ENCODE measurements around the gene FAM193A. TPM values are rescaled to one million over a fixed set of nuclear protein-coding genes. Genes with fewer than 3 reads are reported as not detected.
A peak's percentile ranks its signal among the peaks of the same experiment; 100 is the strongest.
"Not testable (repeated sequence)": the region's sequence is repeated elsewhere in the genome, so short reads cannot be mapped to it uniquely, and the experiment has no call there.

Gene FAM193A
- total RNA-seq, 2 experiments from 2014 or later, result 37.0 to 37.7 TPM

GRCh38 chr4:2762486-2763370 is 226.3 kb downstream of the FAM193A start:
- H3K4me3 Mint-ChIP-seq; H3K9me3 Mint-ChIP-seq; ATAC-seq (ENCODE audit: low read depth); H3K27me3 Mint-ChIP-seq; H3K36me3 Mint-ChIP-seq; DNase-seq: not testable (repeated sequence)
- POLR2A ChIA-PET, result interaction anchor here (1.0 to 1.9 kb wide), 7 partner anchors 8 to 173 kb away, joined by 3 to 11 read pairs (median 5); partner anchors contain the start of gene ADD1
- Mint-ChIP-seq H3K27ac (peak overlapping the region; percentile 21), H3K4me1 (peaks cover 22% of the 10 kb centered on the region)

GRCh38 chr4:2763511-2763967 is 227.1 kb downstream of the FAM193A start:
- Mint-ChIP-seq H3K27me3 (no peaks in the 10 kb centered on the region), H3K4me1 (peaks cover 22% of the 10 kb centered on the region), H3K4me3 (peak overlapping the region; percentile 67), H3K27ac (peak overlapping the region; percentile 21), H3K9me3 (no peaks in the 10 kb centered on the region), H3K36me3 (no peaks in the 10 kb centered on the region)
- POLR2A ChIA-PET, result interaction anchor here (0.6 to 1.9 kb wide), 7 partner anchors 9 to 190 kb away, joined by 3 to 11 read pairs (median 4); partner anchors contain the start of gene ADD1
- ATAC-seq (ENCODE audit: low read depth) (no peak), DNase-seq (no peak)

GRCh38 chr4:2765832-2766526 is 229.5 kb downstream of the FAM193A start:
- no peak overlapping the region for H3K27ac Mint-ChIP-seq
- H3K4me3 Mint-ChIP-seq, result no peak overlapping the region

GRCh38 chr4:2767046-2767704 is 230.7 kb downstream of the FAM193A start:
- Mint-ChIP-seq H3K4me3 (peak overlapping the region; percentile 6), H3K36me3 (no peaks in the 10 kb centered on the region), H3K9me3 (no peaks in the 10 kb centered on the region), H3K27me3 (no peaks in the 10 kb centered on the region), H3K4me1 (peaks cover 37% of the 10 kb centered on the region), H3K27ac (no peak overlapping the region)
- no peak for DNase-seq
- POLR2A ChIA-PET, result interaction anchor here (0.6 to 1.5 kb wide), 4 partner anchors 11 to 196 kb away, joined by 3 to 5 read pairs (median 4); partner anchors contain the start of genes GRK4, NOP14 and TNIP2
- no peak for ATAC-seq (ENCODE audit: low read depth)

More at GRCh38 chr4:2765832-2766526, 229.5 kb downstream of the FAM193A start:
- no peaks in the 10 kb centered on the region for H3K9me3 Mint-ChIP-seq
- DNase-seq (no peak), ATAC-seq (ENCODE audit: low read depth) (no peak)
- no peaks in the 10 kb centered on the region for H3K27me3 Mint-ChIP-seq
- POLR2A ChIA-PET, result no interaction called here
- peaks cover 33% of the 10 kb centered on the region for H3K4me1 Mint-ChIP-seq
- no peaks in the 10 kb centered on the region for H3K36me3 Mint-ChIP-seq

- peaks cover 35% of the 10 kb centered on the region for H3K4me1 Mint-ChIP-seq
- POLR2A ChIA-PET, result interaction anchor here (0.6 to 1.5 kb wide), 4 partner anchors 11 to 195 kb away, joined by 3 to 5 read pairs (median 4); partner anchors contain the start of genes GRK4, NOP14 and TNIP2
Measured at GRCh38 chr4:2767705-2768074, 231.2 kb downstream of the FAM193A start.

GRCh38 chr4:2768124-2768523 is 231.7 kb downstream of the FAM193A start:
- POLR2A ChIA-PET, result interaction anchor here (0.6 to 1.5 kb wide), 3 partner anchors 11 to 195 kb away, joined by 3 to 5 read pairs (median 4); partner anchors contain the start of genes GRK4, NOP14 and TNIP2
- no peaks in the 10 kb centered on the region for H3K9me3 Mint-ChIP-seq
- ATAC-seq (ENCODE audit: low read depth), result no peak
- no peak overlapping the region for H3K27ac Mint-ChIP-seq
- DNase-seq, result no peak
- no peaks in the 10 kb centered on the region for H3K27me3 Mint-ChIP-seq
- H3K4me1 Mint-ChIP-seq, result peaks cover 36% of the 10 kb centered on the region
- no peaks in the 10 kb centered on the region for H3K36me3 Mint-ChIP-seq
- H3K4me3 Mint-ChIP-seq, result no peak overlapping the region

More at GRCh38 chr4:2767705-2768074, 231.2 kb downstream of the FAM193A start:
- no peaks in the 10 kb centered on the region for H3K27me3 Mint-ChIP-seq
- no peak for DNase-seq
- H3K9me3 Mint-ChIP-seq, result no peaks in the 10 kb centered on the region
- no peak for ATAC-seq (ENCODE audit: low read depth)
- H3K4me3 Mint-ChIP-seq, result no peak overlapping the region
- H3K36me3 Mint-ChIP-seq, result no peaks in the 10 kb centered on the region
- H3K27ac Mint-ChIP-seq, result no peak overlapping the region

- Mint-ChIP-seq H3K36me3 (no peaks in the 10 kb centered on the region), H3K9me3 (no peaks in the 10 kb centered on the region), H3K27me3 (no peaks in the 10 kb centered on the region), H3K4me3 (no peak overlapping the region), H3K4me1 (peaks cover 36% of the 10 kb centered on the region), H3K27ac (peak overlapping the region; percentile 24)
- POLR2A ChIA-PET, result interaction anchor here (0.7 kb wide), 1 partner anchor 23 kb away, joined by 3 read pairs; no protein-coding TSS in a partner anchor
- ATAC-seq (ENCODE audit: low read depth) (no peak), DNase-seq (no peak)
Measured at GRCh38 chr4:2768921-2769336, 232.5 kb downstream of the FAM193A start.

- ATAC-seq (ENCODE audit: low read depth), result peak; percentile 79
- Mint-ChIP-seq H3K27ac (peak overlapping the region; percentile 65), H3K4me3 (peak overlapping the region; percentile 60), H3K9me3 (no peaks in the 10 kb centered on the region), H3K4me1 (peaks cover 30% of the 10 kb centered on the region), H3K27me3 (no peaks in the 10 kb centered on the region), H3K36me3 (no peaks in the 10 kb centered on the region)
- POLR2A ChIA-PET, result interaction anchor here (0.9 to 1.5 kb wide), 6 partner anchors 9 to 42 kb away, joined by 3 to 11 read pairs (median 4); partner anchors contain the start of gene TNIP2
- no peak for DNase-seq
Measured at GRCh38 chr4:2771264-2771663, 234.8 kb downstream of the FAM193A start.

GRCh38 chr4:2780643-2781042 is 244.2 kb downstream of the FAM193A start:
- DNase-seq; H3K4me1 Mint-ChIP-seq; H3K36me3 Mint-ChIP-seq; ATAC-seq (ENCODE audit: low read depth); H3K27ac Mint-ChIP-seq; H3K27me3 Mint-ChIP-seq; H3K4me3 Mint-ChIP-seq: not testable (repeated sequence)
- POLR2A ChIA-PET, result interaction anchor here (0.7 kb wide), 1 partner anchor 18 kb away, joined by 3 read pairs; no protein-coding TSS in a partner anchor
- H3K9me3 Mint-ChIP-seq, result peaks cover 12% of the 10 kb centered on the region

GRCh38 chr4:2781911-2782310 is 245.5 kb downstream of the FAM193A start:
- DNase-seq (no peak), ATAC-seq (ENCODE audit: low read depth) (no peak)
- H3K9me3 Mint-ChIP-seq, result peaks cover 12% of the 10 kb centered on the region
- peaks cover 8% of the 10 kb centered on the region for H3K4me1 Mint-ChIP-seq
- H3K27ac Mint-ChIP-seq, result no peak overlapping the region
- H3K36me3 Mint-ChIP-seq, result peaks cover 4% of the 10 kb centered on the region
- POLR2A ChIA-PET, result no interaction called here
- H3K4me3 Mint-ChIP-seq, result no peak overlapping the region
- peaks cover 10% of the 10 kb centered on the region for H3K27me3 Mint-ChIP-seq

All from activated naive CD8-positive, alpha-beta T cell treated with anti-CD3 and anti-CD28 coated beads, Interleukin-2, amount 10 ng/mL, durations not matched to agents 7 days and 5 days (primary cell).